ENCODE results near the gene TTC8. TPM values are rescaled to one million over a fixed set of nuclear protein-coding genes. Genes with fewer than 3 reads are reported as not detected.

Gene TTC8
- total RNA-seq, 1 experiment from 2014 or later, result 12.4 TPM

- no peak for TF ChIP-seq CTCF (IDR thresholded peaks at IDR 0.05)
- TF ChIP-seq TCF7L2 (IDR thresholded peaks at IDR 0.05; ENCODE audit: low read depth, low read length), result no peak
- no peak for TF ChIP-seq REST (IDR thresholded peaks at IDR 0.05; ENCODE audit: insufficient read depth in 1 of 2, low read depth in 2 of 2, low read length in 1 of 2)
- TF ChIP-seq POLR2AphosphoS5 (IDR thresholded peaks at IDR 0.05; ENCODE audit: low read depth, low read length), result no peak
- no peak for TF ChIP-seq SIN3A (IDR thresholded peaks at IDR 0.05; ENCODE audit: borderline replicate concordance, insufficient read depth, low read depth, low read length)
- Histone ChIP-seq H3K4me3 (ENCODE audit: low read depth in 2 of 2, low read length in 2 of 2) (no peak overlapping the region), H3K27ac (ENCODE audit: low read length) (no peak overlapping the region), H3K4me1 (ENCODE audit: control insufficient read depth, insufficient read depth, low read length) (no peaks in the 10 kb centered on the region), H3K9me3 (ENCODE audit: control insufficient read depth, insufficient read depth, low read depth, low read length) (no peaks in the 10 kb centered on the region), H3K27me3 (ENCODE audit: control insufficient read depth, insufficient read depth, low read length) (no peaks in the 10 kb centered on the region), H3K36me3 (ENCODE audit: control insufficient read depth, insufficient read depth, low read length) (no peaks in the 10 kb centered on the region)
- POLR2A ChIA-PET, result no interaction called here
- ATAC-seq, result no peak
- in situ Hi-C loops (cut with HindIII; ENCODE audit: low pct_unique_long_range_greater_than_20kb, low sequenced_read_pairs), result no loop called here
- intact Hi-C loops (cut with micrococcal nuclease; ENCODE audit: unreplicated experiment), result no loop called here
- no peak for DNase-seq (ENCODE audit: low read depth, low spot score)
- no TSS peak for BruUV-seq (replicated peaks)
- CTCF ChIA-PET, result no interaction called here
Observed at GRCh38 chr14:88804035-88804434, 20.4 kb upstream of the TTC8 start.

GRCh38 chr14:88804477-88804876, 20.0 kb upstream of the TTC8 start:
- POLR2A ChIA-PET, result no interaction called here
- Histone ChIP-seq H3K27ac (ENCODE audit: low read length) (no peak overlapping the region), H3K4me3 (ENCODE audit: low read depth in 2 of 2, low read length in 2 of 2) (no peak overlapping the region), H3K36me3 (ENCODE audit: control insufficient read depth, insufficient read depth, low read length) (no peaks in the 10 kb centered on the region), H3K27me3 (ENCODE audit: control insufficient read depth, insufficient read depth, low read length) (no peaks in the 10 kb centered on the region), H3K4me1 (ENCODE audit: control insufficient read depth, insufficient read depth, low read length) (no peaks in the 10 kb centered on the region), H3K9me3 (ENCODE audit: control insufficient read depth, insufficient read depth, low read depth, low read length) (no peaks in the 10 kb centered on the region)
- DNase-seq (ENCODE audit: low read depth, low spot score) (no peak), ATAC-seq (no peak)
- CTCF ChIA-PET, result no interaction called here
- no peak for TF ChIP-seq POLR2AphosphoS5 (IDR thresholded peaks at IDR 0.05; ENCODE audit: low read depth, low read length)
- TF ChIP-seq TCF7L2 (IDR thresholded peaks at IDR 0.05; ENCODE audit: low read depth, low read length), result no peak
- TF ChIP-seq SIN3A (IDR thresholded peaks at IDR 0.05; ENCODE audit: borderline replicate concordance, insufficient read depth, low read depth, low read length), result no peak
- no peak for TF ChIP-seq REST (IDR thresholded peaks at IDR 0.05; ENCODE audit: insufficient read depth in 1 of 2, low read depth in 2 of 2, low read length in 1 of 2)
- TF ChIP-seq CTCF (IDR thresholded peaks at IDR 0.05), result no peak
- intact Hi-C loops (cut with micrococcal nuclease; ENCODE audit: unreplicated experiment), result no loop called here
- BruUV-seq (replicated peaks), result no TSS peak
- in situ Hi-C loops (cut with HindIII; ENCODE audit: low pct_unique_long_range_greater_than_20kb, low sequenced_read_pairs), result no loop called here
